ENCODE results near the gene WEE2.
"Not testable (repeated sequence)": the region's sequence is repeated elsewhere in the genome, so short reads cannot be mapped to it uniquely, and the experiment has no call there.

Gene WEE2

GRCh38 chr7:141679014-141679413, 29.1 kb upstream of the WEE2 start:
- H3K4me3 ChIP-seq (ENCODE audit: low read depth, low read length), result no peak overlapping the region
- TF ChIP-seq CTCF (IDR thresholded peaks at IDR 0.05; ENCODE audit: low read depth, low read length), result no peak

GRCh38 chr7:141685285-141686023, 22.7 kb upstream of the WEE2 start:
- H3K4me3 ChIP-seq (ENCODE audit: low read depth, low read length), result no peak overlapping the region
- TF ChIP-seq CTCF (IDR thresholded peaks at IDR 0.05; ENCODE audit: low read depth, low read length), result no peak

- H3K4me3 ChIP-seq (ENCODE audit: low read depth, low read length), result no peak overlapping the region
- TF ChIP-seq CTCF (IDR thresholded peaks at IDR 0.05; ENCODE audit: low read depth, low read length), result no peak
These were observed 22.1 kb upstream of the WEE2 start for GRCh38 chr7:141686074-141686473.

GRCh38 chr7:141686670-141687069, 21.5 kb upstream of the WEE2 start:
- TF ChIP-seq CTCF (IDR thresholded peaks at IDR 0.05; ENCODE audit: low read depth, low read length), result no peak
- no peak overlapping the region for H3K4me3 ChIP-seq (ENCODE audit: low read depth, low read length)

- H3K4me3 ChIP-seq (ENCODE audit: low read depth, low read length), result no peak overlapping the region
- TF ChIP-seq CTCF (IDR thresholded peaks at IDR 0.05; ENCODE audit: low read depth, low read length), result no peak
These were observed 20.1 kb upstream of the WEE2 start for GRCh38 chr7:141688043-141688442.

GRCh38 chr7:141689072-141689825, 18.9 kb upstream of the WEE2 start:
- H3K4me3 ChIP-seq (ENCODE audit: low read depth, low read length), result not testable (repeated sequence)

- TF ChIP-seq CTCF (IDR thresholded peaks at IDR 0.05; ENCODE audit: low read depth, low read length), result no peak
- H3K4me3 ChIP-seq (ENCODE audit: low read depth, low read length), result no peak overlapping the region
These were observed 16.6 kb upstream of the WEE2 start for GRCh38 chr7:141691540-141691939.
